GM12892 (cell line): ENCODE data around the gene APC2.

Experiments
- DNase-seq: peaks from one replicate; pipeline ENCODE4 v3.0.0; 2011; ENCODE audit not compliant: insufficient read length
- FAIRE-seq: peaks from 2 replicates; lab custom pipeline; 2011; peaks lifted over from hg19 to GRCh38; lab: Jason Lieb, UNC
- POLR2A ChIP-seq: IDR thresholded peaks from 2 replicates; pipeline ENCODE4 v1.6.1; 2011; ENCODE audit warnings: low read depth, low read length, control low read depth
- POLR2AphosphoS5 ChIP-seq: IDR thresholded peaks from 2 replicates; pipeline ENCODE4 v1.6.1; 2011; ENCODE audit warnings: low read depth, low read length, control low read depth
- TAF1 ChIP-seq: IDR thresholded peaks from 2 replicates; pipeline ENCODE4 v1.6.1; 2011; ENCODE audit warnings: low read depth, mild to moderate bottlenecking, control low read depth, low read length, borderline replicate concordance

APC2 gene

DNA sequence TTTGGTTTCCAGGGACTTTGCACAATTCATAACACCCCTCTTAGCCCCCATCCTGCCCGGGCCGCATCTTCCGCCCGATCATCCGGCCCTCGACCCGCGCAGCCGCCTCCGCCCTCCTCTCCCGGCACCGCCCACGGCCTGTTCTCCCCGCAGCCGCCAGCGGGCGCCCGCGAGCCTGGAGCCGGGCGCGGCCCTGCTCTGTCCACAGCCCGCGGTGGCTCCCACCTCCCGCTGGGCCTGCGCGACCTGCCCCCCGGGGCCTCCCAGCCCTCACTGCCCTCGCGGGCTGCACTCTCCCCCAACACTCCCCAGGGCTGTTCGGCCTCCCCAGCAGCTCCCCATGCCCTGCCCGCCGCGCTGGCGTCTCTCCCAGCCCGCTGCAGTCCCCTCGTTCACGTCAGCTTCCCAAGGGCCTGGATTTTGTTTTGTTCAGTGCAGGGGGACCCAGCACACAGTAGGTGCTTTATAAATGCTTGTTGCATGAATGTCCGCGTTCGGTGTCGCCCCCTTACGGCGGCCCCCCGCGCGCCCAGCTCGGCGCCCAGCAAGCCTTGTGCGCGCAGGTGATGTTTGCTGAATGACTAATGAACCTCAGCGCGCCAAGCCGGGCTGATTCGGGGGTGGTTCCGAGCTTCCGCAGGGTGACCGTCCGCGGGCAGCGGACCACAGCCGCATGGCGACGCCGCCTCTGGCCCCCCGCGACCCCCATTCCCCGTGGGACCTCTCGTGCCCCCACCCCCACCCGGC lies 4.6 kb upstream of the APC2 start:
- DNase-seq (peak; percentile 98), FAIRE-seq (peak; percentile 90)
- no peak for TF ChIP-seq TAF1
- TF ChIP-seq POLR2A: no peak
- TF ChIP-seq POLR2AphosphoS5: no peak

DNA sequence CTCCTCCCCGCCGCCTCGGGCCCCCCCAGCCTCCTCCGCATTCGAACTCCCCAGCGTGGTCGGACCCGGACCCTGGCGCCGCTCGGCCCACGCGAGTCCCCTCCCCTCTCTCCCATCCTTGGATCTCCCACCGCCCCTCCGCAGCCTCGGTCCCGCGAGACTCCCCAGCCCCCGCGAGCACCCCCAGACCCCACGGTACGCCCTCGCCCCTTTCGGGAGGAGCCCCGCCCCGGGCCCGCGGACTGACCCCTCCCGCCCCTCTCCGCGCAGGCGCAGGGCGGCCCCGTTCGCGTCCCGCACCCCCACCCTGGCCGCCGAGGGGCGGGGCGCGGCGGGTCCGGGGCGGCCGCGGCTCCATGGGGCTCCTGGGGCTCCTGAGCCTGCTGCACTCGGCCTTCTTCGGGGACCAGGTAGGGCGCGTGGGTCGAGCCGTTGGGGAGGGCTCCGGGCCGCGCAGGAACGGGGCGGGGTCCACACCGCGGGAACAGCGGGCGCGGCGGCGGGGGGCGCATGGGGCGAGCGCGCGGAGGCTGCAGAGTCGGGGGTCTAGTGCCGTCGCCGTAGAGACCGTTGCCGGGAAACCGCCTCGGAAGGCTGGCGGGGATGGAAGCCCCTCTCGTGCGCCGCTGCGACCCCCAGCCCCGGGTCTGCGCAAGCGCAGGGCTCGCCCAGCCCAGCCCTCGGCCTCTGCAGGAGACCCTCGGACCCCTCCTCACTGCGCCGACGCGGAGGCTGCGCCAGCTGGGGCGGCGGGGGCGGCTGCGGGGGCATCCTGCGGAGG lies 3.8 kb upstream of the APC2 start:
- TF ChIP-seq POLR2A (no peak), TAF1 (no peak), POLR2AphosphoS5 (no peak)
- no peak for FAIRE-seq
- DNase-seq: no peak

DNA sequence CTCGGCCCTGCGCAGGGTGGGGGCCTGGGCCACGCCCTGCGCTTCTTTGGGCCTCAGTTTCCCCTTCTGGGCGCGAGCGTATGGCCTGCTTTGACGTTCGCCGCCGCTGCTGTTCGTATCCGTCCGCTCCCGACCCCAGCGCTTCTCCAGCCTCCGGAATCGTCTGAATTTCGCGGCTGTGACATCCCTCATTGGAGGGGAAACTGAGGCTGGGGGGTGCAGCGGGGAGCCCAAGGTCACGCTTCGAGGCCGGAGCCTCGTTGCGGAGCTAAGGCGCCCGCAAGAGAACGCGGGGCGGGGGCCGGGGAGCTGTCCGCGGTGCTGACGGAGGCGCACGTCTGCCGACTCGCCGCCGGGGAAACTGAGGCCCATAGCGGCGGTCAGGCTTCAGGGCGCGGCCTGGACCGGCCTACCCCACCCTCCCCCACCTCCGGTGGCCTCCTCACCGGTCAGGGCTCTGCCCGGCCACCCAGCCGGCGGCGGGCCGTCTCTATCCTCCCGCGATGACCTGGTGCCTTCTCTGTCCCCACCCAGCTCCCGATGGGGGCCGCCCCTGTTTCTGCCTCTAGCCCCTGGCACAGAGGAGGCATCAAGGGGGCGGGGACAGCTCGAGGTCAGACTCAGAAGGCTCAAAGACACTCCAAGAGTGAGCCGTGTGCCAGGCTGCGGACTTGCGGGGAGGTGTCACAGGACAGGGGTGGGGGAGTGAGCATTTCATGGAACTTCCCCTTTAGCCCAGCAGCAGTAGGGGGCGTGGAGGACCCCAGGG lies 3.0 kb upstream of the APC2 start:
- TF ChIP-seq TAF1 (no peak), POLR2A (no peak), POLR2AphosphoS5 (no peak)
- FAIRE-seq (no peak), DNase-seq (no peak)

DNA sequence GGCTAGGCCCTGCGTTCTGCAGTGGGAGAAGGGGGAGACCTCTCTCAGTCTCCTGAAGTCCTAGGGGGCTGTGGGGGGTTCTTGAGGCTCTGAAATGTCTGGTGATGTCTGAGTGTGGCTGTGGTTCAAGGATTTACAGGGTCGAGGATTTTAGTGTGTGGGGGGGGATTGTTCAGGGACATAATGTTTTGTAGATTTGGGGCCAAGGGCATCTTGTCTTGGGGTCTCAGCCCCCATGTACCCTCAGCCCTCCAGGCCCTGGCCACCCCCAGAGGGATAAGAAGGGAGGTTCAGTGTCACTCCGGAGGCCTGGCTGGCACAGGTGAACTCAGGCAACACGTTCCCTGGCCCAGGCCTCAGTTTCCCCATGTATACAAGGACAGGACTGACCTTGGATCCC lies 2.4 kb upstream of the APC2 start:
- no peak for TF ChIP-seq POLR2AphosphoS5
- TF ChIP-seq TAF1: no peak
- TF ChIP-seq POLR2A: no peak
- DNase-seq: no peak

DNA sequence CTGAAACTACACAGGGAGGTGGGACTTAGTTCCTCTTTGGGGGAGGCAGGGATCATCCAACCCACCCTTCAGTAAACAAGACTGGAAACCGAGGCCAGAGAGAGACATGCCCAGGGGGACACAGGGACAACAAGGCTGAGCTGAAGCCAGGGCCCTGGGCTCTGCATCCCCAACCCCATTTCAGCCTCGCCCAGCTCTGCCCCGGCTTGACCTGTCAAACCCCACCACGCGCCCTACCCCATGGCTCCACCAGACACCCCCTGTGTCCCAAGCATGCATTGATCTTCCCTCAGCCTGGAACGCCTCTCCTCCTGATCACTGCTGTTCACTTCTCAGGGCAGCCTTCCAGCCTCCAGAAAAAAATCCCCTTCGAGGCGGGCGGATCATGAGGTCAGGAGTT lies 2.0 kb upstream of the APC2 start:
- FAIRE-seq (no peak), DNase-seq (no peak)
- no peak for TF ChIP-seq POLR2A
- TF ChIP-seq TAF1: no peak
- TF ChIP-seq POLR2AphosphoS5: no peak

More for the DNA sequence above, 2.4 kb upstream of the APC2 start:
- no peak for FAIRE-seq

DNA sequence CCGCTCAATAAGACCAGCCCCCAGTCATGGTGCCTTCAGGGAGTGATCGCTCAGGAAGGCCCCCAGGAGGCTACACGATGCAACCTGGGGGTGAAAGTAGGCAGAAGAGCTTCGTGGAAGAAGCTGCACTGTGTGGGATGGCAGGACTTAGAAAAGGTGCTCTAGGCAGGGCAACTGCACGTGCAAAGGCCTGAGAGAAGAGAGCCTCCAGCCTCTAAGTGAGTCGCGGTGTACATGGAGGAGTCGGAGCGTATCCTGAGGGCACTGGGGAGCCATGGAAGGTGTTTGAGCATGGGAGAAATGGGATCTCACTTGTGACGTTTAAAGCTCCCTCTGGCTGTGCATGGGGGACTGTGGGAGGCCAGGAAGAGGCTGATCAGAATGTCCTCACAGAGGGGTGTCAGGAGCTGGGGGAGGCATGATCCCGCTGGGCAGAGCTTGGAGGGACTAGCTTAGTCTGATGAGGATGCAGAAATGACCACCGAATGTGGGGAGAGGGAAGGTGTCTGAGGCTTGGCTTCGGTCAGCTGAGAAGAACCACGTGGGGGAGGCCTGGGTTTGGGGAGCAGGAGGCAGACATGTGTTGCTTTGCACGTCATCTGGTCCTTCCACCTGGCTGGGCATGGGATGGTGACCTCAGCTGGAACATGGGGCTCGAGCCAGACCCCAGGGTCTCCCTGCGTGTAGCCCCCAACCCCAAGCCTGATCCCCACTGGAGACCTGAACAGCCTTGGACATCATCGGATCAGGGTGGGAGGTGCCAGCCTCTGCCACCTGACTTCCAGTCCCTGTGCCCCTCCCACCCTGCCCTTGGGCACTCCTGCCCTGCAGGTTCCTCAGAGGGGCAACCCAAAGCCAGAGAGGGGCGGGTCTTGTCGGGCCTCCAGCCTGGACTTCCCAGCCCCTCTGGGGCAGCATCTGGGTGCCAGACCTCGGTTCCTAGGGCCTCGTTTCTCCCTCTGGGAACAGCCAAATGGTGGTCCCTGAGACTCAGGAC lies 1.1 kb downstream of the APC2 start:
- DNase-seq: no peak
- no peak for FAIRE-seq
- no peak for TF ChIP-seq TAF1
- no peak for TF ChIP-seq POLR2AphosphoS5
- TF ChIP-seq POLR2A: no peak

DNA sequence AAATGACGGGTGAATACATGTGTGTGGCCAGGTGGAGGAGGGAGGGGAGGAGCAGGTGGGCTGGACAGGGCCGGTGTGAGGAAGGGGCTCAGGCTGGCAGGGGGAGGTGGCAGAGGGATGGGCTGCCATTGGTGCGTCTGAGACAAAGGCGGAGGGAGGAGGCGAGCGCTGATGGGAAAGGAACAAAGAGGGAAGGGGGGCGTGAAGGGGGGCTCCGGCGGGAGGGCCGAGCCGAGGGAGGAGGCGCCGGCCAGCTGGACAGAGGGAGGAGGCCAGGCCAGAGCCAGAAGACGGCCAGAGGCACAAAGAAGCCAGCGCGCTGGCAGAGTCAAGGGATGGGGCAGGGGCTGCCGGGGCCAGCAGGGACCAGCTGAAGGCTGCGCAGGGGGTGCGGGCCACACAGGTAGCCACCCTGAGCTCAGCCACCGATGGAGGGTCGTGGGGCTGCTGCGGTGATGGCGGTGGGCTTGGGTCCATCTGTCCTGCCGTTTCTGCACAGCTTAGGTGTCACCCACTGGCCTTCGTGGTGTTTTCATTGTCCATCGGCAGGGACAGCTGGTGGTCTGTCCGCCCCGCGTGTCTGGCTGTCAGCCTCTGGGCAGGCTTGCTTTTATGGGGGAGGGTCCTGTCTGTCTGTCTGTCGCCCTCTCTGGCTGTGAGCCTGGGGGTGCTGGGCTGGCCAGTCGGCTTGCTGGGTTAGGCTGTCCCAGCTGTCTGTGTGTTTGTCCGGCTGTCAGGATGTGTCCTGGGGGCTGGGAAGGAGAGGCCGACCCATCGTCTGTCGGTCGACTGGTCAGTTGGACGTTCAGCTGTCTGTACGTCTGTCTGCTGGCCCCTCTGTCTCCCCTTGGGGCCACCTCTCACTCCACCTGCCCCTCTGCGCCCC lies 2.2 kb downstream of the APC2 start:
- DNase-seq (no peak), FAIRE-seq (no peak)
- TF ChIP-seq TAF1 (no peak), POLR2AphosphoS5 (no peak), POLR2A (no peak)

DNA sequence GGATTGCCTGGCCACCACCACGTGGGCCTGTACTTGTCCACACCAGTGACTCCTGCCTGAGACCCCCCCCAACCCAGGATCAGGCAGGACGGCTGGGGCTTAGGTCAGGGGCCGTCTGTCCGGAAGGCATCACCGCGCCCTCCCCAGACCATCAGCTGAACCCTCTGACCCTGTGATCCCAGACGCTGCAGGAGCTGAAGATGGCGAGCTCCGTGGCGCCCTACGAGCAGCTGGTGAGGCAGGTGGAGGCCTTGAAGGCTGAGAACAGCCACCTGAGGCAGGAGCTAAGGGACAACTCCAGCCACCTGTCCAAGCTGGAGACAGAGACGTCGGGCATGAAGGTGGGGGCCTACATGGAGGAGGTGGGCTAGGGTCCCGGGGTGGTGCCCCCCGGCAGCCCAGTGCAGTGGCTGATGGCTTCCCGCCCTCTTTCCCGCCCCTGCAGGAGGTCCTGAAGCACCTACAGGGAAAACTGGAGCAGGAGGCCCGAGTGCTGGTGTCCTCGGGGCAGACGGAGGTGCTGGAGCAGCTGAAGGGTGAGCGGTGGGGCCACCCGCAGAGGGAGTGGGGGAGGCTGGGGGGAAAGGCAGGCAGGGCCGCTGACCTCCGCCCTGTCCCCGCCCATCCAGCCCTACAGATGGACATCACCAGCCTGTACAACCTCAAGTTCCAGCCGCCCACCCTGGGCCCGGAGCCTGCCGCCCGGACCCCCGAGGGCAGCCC lies 3.0 kb downstream of the APC2 start:
- no peak for TF ChIP-seq POLR2A
- TF ChIP-seq POLR2AphosphoS5: no peak
- no peak for TF ChIP-seq TAF1
- FAIRE-seq (no peak), DNase-seq (no peak)

DNA sequence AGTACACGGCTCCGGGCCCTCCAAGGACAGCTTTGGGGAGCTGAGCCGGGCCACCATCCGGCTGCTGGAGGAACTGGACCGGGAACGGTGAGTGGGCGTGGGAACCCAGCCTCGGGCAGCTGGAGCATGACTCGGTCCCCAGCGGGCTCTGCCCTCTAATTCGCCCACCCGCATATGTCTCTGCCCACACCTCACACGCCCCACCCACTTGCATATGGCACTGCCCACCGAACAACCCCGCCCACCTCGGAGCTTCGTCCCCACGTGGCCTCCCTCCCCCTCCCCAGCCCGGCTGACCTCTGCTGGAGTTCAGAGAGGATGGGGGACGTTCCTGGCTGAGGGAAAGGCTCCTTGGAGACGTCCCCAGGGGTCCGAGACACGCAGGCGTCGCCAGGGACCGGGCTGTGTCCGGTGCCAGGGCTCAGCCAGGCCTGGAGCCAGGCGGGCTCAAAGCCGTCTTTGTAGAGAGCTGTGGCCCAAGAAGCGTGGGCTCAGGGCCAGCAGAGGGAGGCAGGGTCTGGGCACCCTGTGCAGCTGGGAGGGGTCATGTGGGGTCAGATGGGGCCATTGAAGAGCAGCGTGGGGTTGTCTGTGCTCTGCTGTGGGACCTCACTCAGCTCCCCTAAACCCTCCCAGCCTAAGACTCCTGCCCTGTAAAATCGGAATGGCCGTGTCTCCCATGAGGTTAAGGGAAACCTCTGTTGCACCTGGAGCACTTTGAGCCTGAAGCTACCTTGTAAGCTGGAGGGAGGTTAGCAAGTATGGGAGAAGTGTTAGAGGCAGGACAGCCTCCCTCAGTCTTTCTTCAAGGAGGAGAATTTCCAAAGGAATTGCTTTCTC lies 3.8 kb downstream of the APC2 start:
- FAIRE-seq (no peak), DNase-seq (no peak)
- no peak for TF ChIP-seq POLR2A
- TF ChIP-seq POLR2AphosphoS5: no peak
- no peak for TF ChIP-seq TAF1
